WI38 (cell line): ENCODE data around the gene TCF4.

Experiments used
- H3K4me3 ChIP-seq: 2 replicates; pipeline ENCODE4 v1.5.1; 2011; ENCODE audit warnings: low read depth, mild to moderate bottlenecking, control low read depth, low read length
- TF ChIP-seq, protein P1 (sequence below): IDR thresholded peaks from 2 replicates; pipeline ENCODE4 v1.5.1; 2012; ENCODE audit warnings: low read depth, mild to moderate bottlenecking, control low read depth, low read length

Gene TCF4

DNA sequence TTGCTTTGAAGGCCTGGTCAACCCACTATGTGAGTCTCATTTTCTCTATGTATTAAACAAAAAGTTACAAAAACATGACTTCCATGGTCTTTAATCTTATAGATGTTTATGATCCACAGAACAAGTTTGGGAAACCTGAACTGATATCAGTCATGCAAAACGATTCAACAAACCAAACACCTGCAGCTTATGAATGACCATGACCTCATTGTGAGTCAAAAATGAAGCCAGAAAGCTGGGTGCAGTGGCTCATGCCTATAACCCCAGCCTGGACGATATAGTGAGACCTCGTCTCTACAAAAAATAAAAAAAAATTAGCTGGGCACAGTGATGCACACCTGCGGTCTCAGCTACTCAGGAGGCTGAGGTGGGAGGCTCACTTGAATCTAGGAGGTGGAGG is 358.3 kb downstream of the TCF4 start:
- TF ChIP-seq, protein P1, sequence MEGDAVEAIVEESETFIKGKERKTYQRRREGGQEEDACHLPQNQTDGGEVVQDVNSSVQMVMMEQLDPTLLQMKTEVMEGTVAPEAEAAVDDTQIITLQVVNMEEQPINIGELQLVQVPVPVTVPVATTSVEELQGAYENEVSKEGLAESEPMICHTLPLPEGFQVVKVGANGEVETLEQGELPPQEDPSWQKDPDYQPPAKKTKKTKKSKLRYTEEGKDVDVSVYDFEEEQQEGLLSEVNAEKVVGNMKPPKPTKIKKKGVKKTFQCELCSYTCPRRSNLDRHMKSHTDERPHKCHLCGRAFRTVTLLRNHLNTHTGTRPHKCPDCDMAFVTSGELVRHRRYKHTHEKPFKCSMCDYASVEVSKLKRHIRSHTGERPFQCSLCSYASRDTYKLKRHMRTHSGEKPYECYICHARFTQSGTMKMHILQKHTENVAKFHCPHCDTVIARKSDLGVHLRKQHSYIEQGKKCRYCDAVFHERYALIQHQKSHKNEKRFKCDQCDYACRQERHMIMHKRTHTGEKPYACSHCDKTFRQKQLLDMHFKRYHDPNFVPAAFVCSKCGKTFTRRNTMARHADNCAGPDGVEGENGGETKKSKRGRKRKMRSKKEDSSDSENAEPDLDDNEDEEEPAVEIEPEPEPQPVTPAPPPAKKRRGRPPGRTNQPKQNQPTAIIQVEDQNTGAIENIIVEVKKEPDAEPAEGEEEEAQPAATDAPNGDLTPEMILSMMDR = no peak
- H3K4me3 ChIP-seq = no peak overlapping the region

DNA sequence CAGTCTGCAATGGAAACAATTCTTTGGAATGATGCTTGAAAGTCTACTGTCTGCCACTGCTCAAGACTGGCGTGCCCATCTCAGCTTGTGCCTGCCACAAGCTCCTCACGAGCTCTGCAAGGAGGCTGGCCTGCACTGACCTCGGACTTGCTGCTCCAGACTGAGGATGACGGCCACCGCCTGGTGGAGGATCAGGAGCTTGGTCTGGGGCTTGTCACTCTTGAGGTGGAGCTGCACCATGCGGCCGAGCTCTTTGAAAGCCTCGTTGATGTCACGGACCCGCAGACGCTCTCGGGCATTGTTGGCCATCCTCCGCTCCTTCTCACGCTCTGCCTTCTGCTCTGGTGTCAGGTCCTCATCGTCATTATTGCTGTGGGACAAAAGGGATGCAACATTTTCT is 359.3 kb downstream of the TCF4 start:
- H3K4me3 ChIP-seq = no peak overlapping the region
- TF ChIP-seq, protein P1 = no peak

DNA sequence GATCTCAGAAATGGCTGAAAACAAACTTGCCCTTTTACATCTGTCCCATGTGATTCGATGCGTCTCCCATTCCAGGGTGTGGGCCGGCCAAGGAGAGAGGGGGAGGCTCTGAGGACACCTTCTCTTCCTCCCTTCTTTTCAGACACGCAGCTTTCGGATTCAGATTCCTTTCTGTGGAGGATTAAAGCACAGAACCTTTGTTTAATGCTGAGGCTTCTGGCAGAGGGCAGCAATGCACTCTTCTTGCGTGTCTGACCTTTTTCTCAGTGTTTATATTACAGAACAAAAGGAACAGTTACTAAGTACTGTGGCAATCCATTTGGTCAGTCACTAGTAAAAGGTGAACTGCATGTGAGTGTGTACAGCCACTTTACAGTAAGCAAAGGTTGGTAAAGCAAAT is 359.8 kb downstream of the TCF4 start:
- no peak overlapping the region for H3K4me3 ChIP-seq
- TF ChIP-seq, protein P1 = no peak

DNA sequence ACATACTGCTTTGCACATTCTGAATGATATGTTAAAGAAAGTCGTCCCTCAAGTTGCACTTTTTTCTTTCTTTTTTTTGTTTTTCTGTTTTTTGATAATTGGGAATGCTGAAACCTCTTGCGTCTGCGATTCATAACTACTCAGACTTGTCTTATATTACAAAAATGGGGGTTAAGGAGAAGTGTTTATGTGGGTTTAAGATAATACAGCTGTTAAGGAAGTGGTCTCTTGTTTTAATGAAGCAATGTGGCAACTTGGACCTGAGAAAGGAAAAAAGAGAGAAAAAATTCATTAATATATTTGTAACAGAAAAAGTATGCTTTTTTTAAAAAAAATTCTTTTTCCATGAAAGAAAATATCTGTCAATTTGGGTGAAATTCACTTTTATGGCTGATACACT is 360.2 kb downstream of the TCF4 start:
- no peak overlapping the region for H3K4me3 ChIP-seq
- TF ChIP-seq, protein P1 = no peak

DNA sequence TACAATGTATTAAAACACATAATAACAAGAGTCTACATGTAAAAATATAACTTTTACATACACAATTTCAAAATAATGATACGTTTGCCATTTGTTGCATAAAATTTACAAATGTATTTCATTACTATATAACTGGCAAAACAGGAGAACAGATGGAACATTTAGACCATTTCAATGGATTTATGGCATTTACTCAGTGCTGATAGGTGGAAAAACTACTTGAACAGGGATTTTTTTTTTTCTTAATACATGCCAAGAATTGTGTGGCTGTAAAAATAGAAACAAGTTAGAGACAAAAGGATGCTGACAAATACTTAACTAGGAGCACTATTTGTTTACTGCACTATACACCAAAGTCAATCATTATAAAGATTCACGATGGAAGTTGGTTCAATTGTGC is 361.9 kb downstream of the TCF4 start:
- TF ChIP-seq, protein P1 = no peak
- no peak overlapping the region for H3K4me3 ChIP-seq

DNA sequence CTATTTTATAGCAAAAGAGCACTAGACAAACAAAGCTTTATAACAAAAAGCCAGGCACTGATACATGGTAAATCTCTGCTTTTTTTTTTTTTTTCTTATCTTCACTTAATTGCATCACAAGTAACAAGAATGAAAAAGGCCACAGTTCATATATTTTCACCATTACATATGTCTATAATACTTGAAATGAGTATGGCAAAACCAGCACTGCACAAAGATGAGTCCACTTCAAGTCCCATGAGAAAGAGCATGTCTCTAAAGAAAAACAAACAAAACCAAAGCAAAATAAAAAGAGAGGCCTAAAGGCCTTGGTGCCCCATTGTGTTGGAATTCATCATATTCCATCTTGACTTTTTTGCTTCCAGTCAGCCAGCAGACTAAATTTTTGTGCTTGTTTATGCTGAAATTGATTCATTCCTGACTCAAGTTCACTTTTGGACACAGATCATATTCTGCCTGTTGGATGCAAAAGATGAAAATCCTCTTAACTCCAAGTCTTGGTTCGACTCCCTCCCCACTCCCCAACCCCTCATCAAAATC is 363.8 kb downstream of the TCF4 start:
- TF ChIP-seq, protein P1 = no peak
- H3K4me3 ChIP-seq = no peak overlapping the region

DNA sequence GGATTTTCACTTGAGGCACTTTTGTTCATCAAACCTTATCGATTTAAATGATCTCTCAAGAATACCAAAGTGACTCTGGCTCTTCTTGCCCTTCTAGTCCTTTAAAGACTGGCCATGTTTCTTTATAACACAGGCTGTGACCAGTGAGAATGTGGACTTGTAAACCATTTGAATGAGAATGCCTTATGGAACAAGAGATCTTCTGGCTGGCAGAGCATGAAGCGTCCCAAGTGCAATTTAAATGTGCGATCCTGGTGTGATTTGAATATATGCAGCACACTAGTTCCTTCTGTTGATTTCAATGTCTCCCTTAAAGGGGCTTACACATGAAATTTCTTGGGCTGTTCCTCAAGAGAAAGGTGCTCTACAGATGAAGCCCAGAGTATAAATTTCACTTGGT is 366.4 kb downstream of the TCF4 start:
- TF ChIP-seq, protein P1 = no peak

More for the DNA sequence above, 366.4 kb downstream of the TCF4 start:
- no peak overlapping the region for H3K4me3 ChIP-seq
